AG04449 (cell line): Measurements from ENCODE around the gene GREB1.

Experiments used
- CTCF ChIA-PET: fragments of 350-600 bp; formaldehyde crosslinking; extraction: SDS; loops from one replicate; lab custom pipeline; 2021; ENCODE audit warnings: antibody characterized with exemption; lab: Yijun Ruan, JAX
- POLR2A ChIA-PET: fragments of 400-600, 350-600 bp; formaldehyde crosslinking; extraction: SDS; loops from one replicate; lab custom pipeline; 2020; ENCODE audit warnings: antibody characterized with exemption, inconsistent platforms; lab: Yijun Ruan, JAX
- DNase-seq: peaks from one replicate; pipeline ENCODE4 v3.0.0-alpha.2; 2010; ENCODE audit warnings: low read depth, low spot score
- H3K4me3 ChIP-seq: 2 replicates; pipeline ENCODE4 v1.5.1; 2011; ENCODE audit warnings: low read depth, mild to moderate bottlenecking, control low read depth, low read length
- CTCF ChIP-seq: IDR thresholded peaks from one replicate; pipeline ENCODE4 v1.5.1; 2011; ENCODE audit warnings: mild to moderate bottlenecking, moderate library complexity, low read length, control low read depth, inconsistent platforms; ENCODE audit not compliant: insufficient read depth; ENCODE audit errors: missing control alignments

Gene GREB1

GRCh38 chr2:11624893-11625292 lies 91.0 kb downstream of the GREB1 start:
- no peak for DNase-seq
- CTCF ChIA-PET: no interaction called here
- H3K4me3 ChIP-seq: no peak overlapping the region
- no peak for TF ChIP-seq CTCF
- POLR2A ChIA-PET: no interaction called here

GRCh38 chr2:11625671-11626070 lies 91.8 kb downstream of the GREB1 start:
- POLR2A ChIA-PET: no interaction called here
- CTCF ChIA-PET: no interaction called here
- no peak for DNase-seq
- no peak overlapping the region for H3K4me3 ChIP-seq
- TF ChIP-seq CTCF: no peak

GRCh38 chr2:11628675-11629074 lies 94.8 kb downstream of the GREB1 start:
- H3K4me3 ChIP-seq: no peak overlapping the region
- TF ChIP-seq CTCF: no peak
- ChIA-PET CTCF (no interaction called here), POLR2A (no interaction called here)
- no peak for DNase-seq

- CTCF ChIA-PET: interaction anchor here (0.6 kb wide), 1 partner anchor 103 kb away, joined by 3 read pairs; no protein-coding TSS in a partner anchor
Measured at GRCh38 chr2:11629215-11629614, 95.4 kb downstream of the GREB1 start.

GRCh38 chr2:11629851-11630250 lies 96.0 kb downstream of the GREB1 start:
- CTCF ChIA-PET: interaction anchor here (1.4 kb wide), 1 partner anchor 47 kb away, joined by 4 read pairs; no protein-coding TSS in a partner anchor
- no peak overlapping the region for H3K4me3 ChIP-seq
- no peak for DNase-seq
- TF ChIP-seq CTCF: no peak
- POLR2A ChIA-PET: no interaction called here

More at GRCh38 chr2:11629215-11629614, 95.4 kb downstream of the GREB1 start:
- POLR2A ChIA-PET: no interaction called here
- no peak overlapping the region for H3K4me3 ChIP-seq
- no peak for DNase-seq
- no peak for TF ChIP-seq CTCF

GRCh38 chr2:11630855-11631254 lies 97.0 kb downstream of the GREB1 start:
- CTCF ChIA-PET: interaction anchor here (1.4 kb wide), 1 partner anchor 48 kb away, joined by 4 read pairs; no protein-coding TSS in a partner anchor
- DNase-seq: no peak
- no peak overlapping the region for H3K4me3 ChIP-seq
- TF ChIP-seq CTCF: no peak
- POLR2A ChIA-PET: no interaction called here
